HCT116 (cell line): Measurements from ENCODE around the gene CUEDC1. TPM values are rescaled to one million over a fixed set of nuclear protein-coding genes. Genes with fewer than 3 reads are reported as not detected.

ENCODE experiments used
- ATAC-seq: fragments of 200-7000 bp; cut with Tn5 transposase; 2 replicates; pipeline ENCODE4 v1.9.1; 2020; ENCODE audit warnings: mild to moderate bottlenecking, moderate library complexity
- BruUV-seq: library from RNA; stranded (reverse); fragments of 400-500 nt; replicated peaks from 2 replicates; lab custom pipeline; 2021; lab: Mats Ljungman, UMichigan
- CTCF ChIA-PET: fragments of 300-600 bp; sonication (Branson Sonifier 250); formaldehyde crosslinking; loops from one replicate; lab custom pipeline; 2021; ENCODE audit warnings: antibody characterized with exemption; lab: Charles Lee
- POLR2A ChIA-PET: fragments of 300-600, 350-600 bp; sonication (Branson Sonifier 250); formaldehyde crosslinking; loops from one replicate; lab custom pipeline; 2021; ENCODE audit warnings: antibody characterized with exemption; lab: Charles Lee
- RAD21 ChIA-PET, 2 experiments: fragments of 300-600 bp; sonication (Branson Sonifier 250); formaldehyde crosslinking; loops; one replicate each; lab custom pipeline; 2023; ENCODE audit warnings: low total read pairs in 2 of 2; ENCODE audit not compliant: uncharacterized antibody in 2 of 2, unreplicated experiment in 2 of 2, low non-redundant PET in 1 of 2; lab: Charles Lee
- DNase-seq: peaks from one replicate; pipeline ENCODE4 v3.0.0-alpha.2; 2010; ENCODE audit warnings: low read depth, low spot score
- H2AFZ ChIP-seq: fragments of 200-600 bp; shearing (Covaris generic), sonication (generic); 2 replicates; pipeline ENCODE4 v1.6.1; 2017; ENCODE audit warnings: low read depth, mixed run types, mixed read lengths, antibody characterized with exemption, low read length; ENCODE audit not compliant: poor library complexity, severe bottlenecking
- H3K27ac ChIP-seq: 2 replicates; pipeline ENCODE4 v1.5.1; 2012; ENCODE audit warnings: low read depth, low read length
- H3K27me3 ChIP-seq: fragments of 200-600 bp; sonication (generic); 2 replicates; pipeline ENCODE4 v1.6.1; 2016; ENCODE audit warnings: mixed run types, low read length, mixed read lengths; ENCODE audit not compliant: insufficient read depth
- H3K36me3 ChIP-seq, 2 experiments: fragments of 200-500 bp in 1 of 2; fragments of 200-600 bp in 1 of 2; sonication (Bioruptor generic) in 1 of 2; sonication (generic) in 1 of 2; 2 replicates each; pipeline versions ENCODE4 v1.5.1 to v1.6.1; 2014 to 2016; ENCODE audit warnings: low read length in 2 of 2, inconsistent platforms in 1 of 2, mixed read lengths in 1 of 2, mixed run types in 1 of 2; ENCODE audit not compliant: insufficient read depth in 2 of 2, control insufficient read depth in 1 of 2
- H3K4me1 ChIP-seq, 2 experiments: fragments of 200-600 bp in 1 of 2; sonication (generic) in 1 of 2; 2 replicates each; pipeline versions ENCODE4 v1.5.1 to v1.6.1; 2012 to 2017; ENCODE audit warnings: low read length in 2 of 2, inconsistent platforms in 1 of 2, mild to moderate bottlenecking in 1 of 2, mixed read lengths in 1 of 2, mixed run types in 1 of 2, moderate library complexity in 1 of 2; ENCODE audit not compliant: insufficient read depth in 2 of 2, control insufficient read depth in 1 of 2
- H3K4me2 ChIP-seq: fragments of 200-600 bp; sonication (generic); 2 replicates; pipeline ENCODE4 v1.6.1; 2017; ENCODE audit warnings: mixed run types, low read length, mixed read lengths
- H3K4me3 ChIP-seq, 2 experiments: fragments of 200-600 bp in 1 of 2; sonication (generic) in 1 of 2; replicated peaks in 1 of 2; 2 replicates each; pipeline ENCODE4 v1.5.1; 2011 to 2016; ENCODE audit warnings: low read length in 2 of 2, control low read depth in 1 of 2, low read depth in 1 of 2, mild to moderate bottlenecking in 1 of 2, mixed read lengths in 1 of 2, mixed run types in 1 of 2
- H3K79me2 ChIP-seq: fragments of 200-600 bp; sonication (generic); 2 replicates; pipeline ENCODE4 v1.6.1; 2017; ENCODE audit warnings: mild to moderate bottlenecking, mixed run types, low read length, moderate library complexity, mixed read lengths; ENCODE audit not compliant: insufficient read depth
- H3K9ac ChIP-seq: fragments of 200-600 bp; sonication (generic); 2 replicates; pipeline ENCODE4 v1.6.1; 2016; ENCODE audit warnings: low read length, mixed read lengths
- H3K9me2 ChIP-seq: fragments of 200-600 bp; sonication (generic), shearing (Covaris generic); 2 replicates; pipeline ENCODE4 v1.6.1; 2017; ENCODE audit warnings: mixed run types, mild to moderate bottlenecking, moderate library complexity; ENCODE audit not compliant: insufficient read depth
- H3K9me3 ChIP-seq, 2 experiments: fragments of 200-500 bp in 1 of 2; fragments of 200-600 bp in 1 of 2; sonication (Bioruptor generic) in 1 of 2; sonication (generic) in 1 of 2; 2 replicates each; pipeline ENCODE4 v1.6.1; 2014 to 2017; ENCODE audit warnings: low read length in 2 of 2, mixed read lengths in 2 of 2, inconsistent platforms in 1 of 2, low read depth in 1 of 2, mild to moderate bottlenecking in 1 of 2, mixed run types in 1 of 2, moderate library complexity in 1 of 2; ENCODE audit not compliant: control insufficient read depth in 1 of 2, insufficient read depth in 1 of 2
- H4K20me1 ChIP-seq: fragments of 200-600 bp; sonication (generic), shearing (Covaris generic); 2 replicates; pipeline ENCODE4 v1.6.1; 2017; ENCODE audit warnings: mixed run types, mild to moderate bottlenecking, moderate library complexity; ENCODE audit not compliant: insufficient read depth
- CBX3 ChIP-seq: IDR thresholded peaks from 2 replicates; pipeline ENCODE4 v1.6.1; 2012; ENCODE audit warnings: low read depth
- CEBPB ChIP-seq: IDR thresholded peaks from 2 replicates; pipeline ENCODE4 v1.6.1; 2012; ENCODE audit warnings: low read depth
- EGR1 ChIP-seq: IDR thresholded peaks from 2 replicates; pipeline ENCODE4 v1.6.1; 2012; ENCODE audit warnings: low read depth
- ELF1 ChIP-seq: IDR thresholded peaks from 2 replicates; pipeline ENCODE4 v1.6.1; 2012; ENCODE audit warnings: low read depth, borderline replicate concordance
- EZH2 ChIP-seq: fragments of 200-600 bp; sonication (generic); IDR thresholded peaks from 2 replicates; pipeline ENCODE4 v1.6.1; 2017; ENCODE audit warnings: antibody characterized with exemption, mixed run types
- FOSL1 ChIP-seq: IDR thresholded peaks from 2 replicates; pipeline ENCODE4 v1.6.1; 2012; ENCODE audit warnings: low read depth
- POLR2A ChIP-seq: IDR thresholded peaks from 2 replicates; pipeline ENCODE4 v1.7.0; 2011; ENCODE audit warnings: borderline replicate concordance; ENCODE audit not compliant: insufficient read depth, insufficient read length; ENCODE audit errors: extremely low read depth
- SP1 ChIP-seq: IDR thresholded peaks from 2 replicates; pipeline ENCODE4 v1.6.1; 2012; ENCODE audit warnings: low read depth
- SRF ChIP-seq: IDR thresholded peaks from 2 replicates; pipeline ENCODE4 v1.6.1; 2012; ENCODE audit warnings: low read depth
- ZNF274 ChIP-seq: fragments of 200-500 bp; sonication (Bioruptor generic); IDR thresholded peaks from 2 replicates; pipeline ENCODE4 v1.6.1; 2014; ENCODE audit warnings: mild to moderate bottlenecking, low read depth, low read length, inconsistent platforms
- intact Hi-C: fragments of 100-400 bp; cut with micrococcal nuclease; formaldehyde crosslinking; loops from 2 replicates; pipeline ENCODE4 v1.10.0; 2022
- total RNA-seq: library from RNA; stranded (reverse); gene quantifications from one replicate; pipeline ENCODE4 v1.2.1, GENCODE V29; 2021; ENCODE audit not compliant: unreplicated experiment
- TF ChIP-seq, protein P1 (sequence below): IDR thresholded peaks from 2 replicates; pipeline ENCODE4 v1.6.1; 2012
- TF ChIP-seq, protein P2 (sequence below): IDR thresholded peaks from 2 replicates; pipeline ENCODE4 v1.6.1; 2012; ENCODE audit warnings: low read depth
- TF ChIP-seq, protein P3 (sequence below), 3 experiments: fragments of 200-600 bp in 1 of 3; sonication (generic) in 1 of 3; IDR thresholded peaks in 2 of 3; conservative IDR thresholded peaks in 1 of 3; 2 replicates each; pipeline ENCODE4 v1.5.1; 2012 to 2017; ENCODE audit warnings: low read depth in 2 of 3, low read length in 2 of 3, antibody characterized with exemption in 1 of 3, borderline replicate concordance in 1 of 3, control low read depth in 1 of 3, mild to moderate bottlenecking in 1 of 3, mixed read lengths in 1 of 3, mixed run types in 1 of 3, moderate library complexity in 1 of 3; ENCODE audit not compliant: insufficient read depth in 1 of 3

Gene CUEDC1
- total RNA-seq, 1 experiment from 2014 or later, result 60.2 TPM

DNA sequence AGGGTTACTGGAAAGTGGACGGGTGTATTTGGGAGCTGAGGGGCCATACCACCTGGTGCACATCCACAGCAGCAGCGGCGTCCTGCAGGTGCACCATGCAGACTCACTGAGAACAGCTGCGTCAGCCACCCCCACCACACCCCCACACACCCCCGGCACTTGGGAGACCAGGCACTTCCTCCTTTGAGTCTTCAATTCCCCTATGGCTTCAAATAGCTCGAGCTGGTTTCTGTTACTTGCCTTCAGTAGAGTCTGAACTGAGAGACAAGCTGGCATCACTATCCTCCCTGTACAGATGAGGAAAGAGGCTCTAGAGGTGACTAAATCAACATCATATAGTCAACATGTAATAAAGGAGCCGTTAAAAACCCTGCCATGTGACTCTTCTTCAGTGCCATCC is 15.4 kb downstream of the CUEDC1 start:
- intact Hi-C loops, result no loop called here
- ChIA-PET CTCF (interaction anchor here (1.6 to 2.4 kb wide), 3 partner anchors 14 to 61 kb away, joined by 5 to 10 read pairs (median 6); partner anchors contain the start of gene CUEDC1), POLR2A (interaction anchor here (1.7 to 2.1 kb wide), 2 partner anchors 8 to 11 kb away, joined by 6 to 10 read pairs; no protein-coding TSS in a partner anchor), RAD21 (interaction anchor here in 1 of 2 experiments (0.5 to 1.3 kb wide), 3 partner anchors 9 to 65 kb away, joined by 3 to 5 read pairs (median 4); no protein-coding TSS in a partner anchor)
- Histone ChIP-seq H3K9ac (no peak overlapping the region), H3K4me1 (peaks cover 79 to 96% of the 10 kb centered on the region in 2 experiments), H3K27ac (peak overlapping the region; percentile 23), H3K79me2 (peaks cover 90% of the 10 kb centered on the region), H3K36me3 (no peaks in the 10 kb centered on the region), H3K4me3 (no peak overlapping the region), H3K9me2 (no peaks in the 10 kb centered on the region), H3K9me3 (no peaks in the 10 kb centered on the region), H2AFZ (no peak overlapping the region), H4K20me1 (no peaks in the 10 kb centered on the region), H3K27me3 (no peaks in the 10 kb centered on the region), H3K4me2 (peak overlapping the region; percentile 71)
- no peak for DNase-seq
- TF ChIP-seq CEBPB (no peak), EZH2 (no peak), SP1 (no peak), ZNF274 (no peak), EGR1 (no peak), ELF1 (no peak), POLR2A (no peak)
- TF ChIP-seq, protein P1, sequence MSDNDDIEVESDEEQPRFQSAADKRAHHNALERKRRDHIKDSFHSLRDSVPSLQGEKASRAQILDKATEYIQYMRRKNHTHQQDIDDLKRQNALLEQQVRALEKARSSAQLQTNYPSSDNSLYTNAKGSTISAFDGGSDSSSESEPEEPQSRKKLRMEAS, result no peak
- no peak for ATAC-seq
- BruUV-seq, result no TSS peak

- ATAC-seq (no peak), DNase-seq (no peak)
- Histone ChIP-seq H3K9ac (no peak overlapping the region), H3K4me2 (no peak overlapping the region), H3K79me2 (peaks cover 89% of the 10 kb centered on the region), H4K20me1 (no peaks in the 10 kb centered on the region), H3K4me1 (peaks cover 65 to 93% of the 10 kb centered on the region in 2 experiments), H3K9me3 (no peaks in the 10 kb centered on the region), H3K27ac (no peak overlapping the region), H3K9me2 (no peaks in the 10 kb centered on the region), H3K4me3 (no peak overlapping the region), H2AFZ (no peak overlapping the region), H3K36me3 (no peaks in the 10 kb centered on the region), H3K27me3 (no peaks in the 10 kb centered on the region)
- CTCF ChIA-PET, result interaction anchor here (0.7 to 1.7 kb wide), 2 partner anchors 62 to 78 kb away, joined by 3 to 6 read pairs; no protein-coding TSS in a partner anchor
- POLR2A ChIA-PET, result interaction anchor here (0.7 to 1.8 kb wide), 5 partner anchors 9 to 1721 kb away, joined by 4 to 6 read pairs (median 4); no protein-coding TSS in a partner anchor
- no TSS peak for BruUV-seq
- intact Hi-C loops, result no loop called here
- RAD21 ChIA-PET, result no interaction called here
- TF ChIP-seq SP1, result no peak
- no peak for TF ChIP-seq EZH2
- TF ChIP-seq, protein P2, sequence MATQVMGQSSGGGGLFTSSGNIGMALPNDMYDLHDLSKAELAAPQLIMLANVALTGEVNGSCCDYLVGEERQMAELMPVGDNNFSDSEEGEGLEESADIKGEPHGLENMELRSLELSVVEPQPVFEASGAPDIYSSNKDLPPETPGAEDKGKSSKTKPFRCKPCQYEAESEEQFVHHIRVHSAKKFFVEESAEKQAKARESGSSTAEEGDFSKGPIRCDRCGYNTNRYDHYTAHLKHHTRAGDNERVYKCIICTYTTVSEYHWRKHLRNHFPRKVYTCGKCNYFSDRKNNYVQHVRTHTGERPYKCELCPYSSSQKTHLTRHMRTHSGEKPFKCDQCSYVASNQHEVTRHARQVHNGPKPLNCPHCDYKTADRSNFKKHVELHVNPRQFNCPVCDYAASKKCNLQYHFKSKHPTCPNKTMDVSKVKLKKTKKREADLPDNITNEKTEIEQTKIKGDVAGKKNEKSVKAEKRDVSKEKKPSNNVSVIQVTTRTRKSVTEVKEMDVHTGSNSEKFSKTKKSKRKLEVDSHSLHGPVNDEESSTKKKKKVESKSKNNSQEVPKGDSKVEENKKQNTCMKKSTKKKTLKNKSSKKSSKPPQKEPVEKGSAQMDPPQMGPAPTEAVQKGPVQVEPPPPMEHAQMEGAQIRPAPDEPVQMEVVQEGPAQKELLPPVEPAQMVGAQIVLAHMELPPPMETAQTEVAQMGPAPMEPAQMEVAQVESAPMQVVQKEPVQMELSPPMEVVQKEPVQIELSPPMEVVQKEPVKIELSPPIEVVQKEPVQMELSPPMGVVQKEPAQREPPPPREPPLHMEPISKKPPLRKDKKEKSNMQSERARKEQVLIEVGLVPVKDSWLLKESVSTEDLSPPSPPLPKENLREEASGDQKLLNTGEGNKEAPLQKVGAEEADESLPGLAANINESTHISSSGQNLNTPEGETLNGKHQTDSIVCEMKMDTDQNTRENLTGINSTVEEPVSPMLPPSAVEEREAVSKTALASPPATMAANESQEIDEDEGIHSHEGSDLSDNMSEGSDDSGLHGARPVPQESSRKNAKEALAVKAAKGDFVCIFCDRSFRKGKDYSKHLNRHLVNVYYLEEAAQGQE, result no peak
- no peak for TF ChIP-seq SRF
- TF ChIP-seq CEBPB, result no peak
- TF ChIP-seq, protein P3, sequence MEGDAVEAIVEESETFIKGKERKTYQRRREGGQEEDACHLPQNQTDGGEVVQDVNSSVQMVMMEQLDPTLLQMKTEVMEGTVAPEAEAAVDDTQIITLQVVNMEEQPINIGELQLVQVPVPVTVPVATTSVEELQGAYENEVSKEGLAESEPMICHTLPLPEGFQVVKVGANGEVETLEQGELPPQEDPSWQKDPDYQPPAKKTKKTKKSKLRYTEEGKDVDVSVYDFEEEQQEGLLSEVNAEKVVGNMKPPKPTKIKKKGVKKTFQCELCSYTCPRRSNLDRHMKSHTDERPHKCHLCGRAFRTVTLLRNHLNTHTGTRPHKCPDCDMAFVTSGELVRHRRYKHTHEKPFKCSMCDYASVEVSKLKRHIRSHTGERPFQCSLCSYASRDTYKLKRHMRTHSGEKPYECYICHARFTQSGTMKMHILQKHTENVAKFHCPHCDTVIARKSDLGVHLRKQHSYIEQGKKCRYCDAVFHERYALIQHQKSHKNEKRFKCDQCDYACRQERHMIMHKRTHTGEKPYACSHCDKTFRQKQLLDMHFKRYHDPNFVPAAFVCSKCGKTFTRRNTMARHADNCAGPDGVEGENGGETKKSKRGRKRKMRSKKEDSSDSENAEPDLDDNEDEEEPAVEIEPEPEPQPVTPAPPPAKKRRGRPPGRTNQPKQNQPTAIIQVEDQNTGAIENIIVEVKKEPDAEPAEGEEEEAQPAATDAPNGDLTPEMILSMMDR (IDR thresholded peaks at IDR 0.05 in 2 of 3, conservative IDR thresholded peaks at IDR 0.05 in 1 of 3; ENCODE audit: borderline replicate concordance in 1 of 3, insufficient read depth in 1 of 3, low read depth in 2 of 3, low read length in 2 of 3), result no peak
- TF ChIP-seq CBX3, result no peak
- TF ChIP-seq FOSL1, result no peak
Observed at GRCh38 chr17:57938061-57938502, 17.1 kb downstream of the CUEDC1 start.
